C4-2B (cell line): ENCODE data around the gene LRRC4C.

Experiments used
- H3K27ac ChIP-seq: fragments of 450-650 bp; 2 replicates; pipeline ENCODE4 v1.5.1; 2017
- CTCF ChIP-seq: fragments of 450-650 bp; conservative IDR thresholded peaks from 2 replicates; pipeline ENCODE4 v1.5.1; 2017; ENCODE audit warnings: mild to moderate bottlenecking
- ZFX ChIP-seq: fragments of 450-650 bp; IDR thresholded peaks from 2 replicates; pipeline ENCODE4 v1.6.1; 2017

The LRRC4C gene

GRCh38 chr11:41400124-41400523 is 59.3 kb downstream of the LRRC4C start:
- no peak overlapping the region for H3K27ac ChIP-seq
- TF ChIP-seq ZFX (no peak), CTCF (no peak)

GRCh38 chr11:41399323-41399722 is 60.1 kb downstream of the LRRC4C start:
- H3K27ac ChIP-seq = no peak overlapping the region
- no peak for TF ChIP-seq CTCF
- TF ChIP-seq ZFX = no peak

- TF ChIP-seq ZFX (no peak), CTCF (no peak)
- H3K27ac ChIP-seq = no peak overlapping the region
These were observed 61.3 kb downstream of the LRRC4C start for GRCh38 chr11:41398175-41398574.

- no peak overlapping the region for H3K27ac ChIP-seq
- TF ChIP-seq ZFX (no peak), CTCF (no peak)
These were observed 64.8 kb downstream of the LRRC4C start for GRCh38 chr11:41394521-41395195.

- no peak overlapping the region for H3K27ac ChIP-seq
- TF ChIP-seq ZFX (no peak), CTCF (no peak)
These were observed 66.9 kb downstream of the LRRC4C start for GRCh38 chr11:41392596-41392995.

- no peak overlapping the region for H3K27ac ChIP-seq
- no peak for TF ChIP-seq ZFX
- no peak for TF ChIP-seq CTCF
These were observed 69.8 kb downstream of the LRRC4C start for GRCh38 chr11:41389623-41390130.

GRCh38 chr11:41384329-41384728 is 75.1 kb downstream of the LRRC4C start:
- no peak for TF ChIP-seq CTCF
- TF ChIP-seq ZFX = no peak
- no peak overlapping the region for H3K27ac ChIP-seq
